ENCODE results near the gene DAP3.
"Not testable (repeated sequence)": the region's sequence is repeated elsewhere in the genome, so short reads cannot be mapped to it uniquely, and the experiment has no call there.

The DAP3 gene

GRCh38 chr1:155698382-155699038 is 9.6 kb downstream of the DAP3 start:
- TF ChIP-seq, protein P1, sequence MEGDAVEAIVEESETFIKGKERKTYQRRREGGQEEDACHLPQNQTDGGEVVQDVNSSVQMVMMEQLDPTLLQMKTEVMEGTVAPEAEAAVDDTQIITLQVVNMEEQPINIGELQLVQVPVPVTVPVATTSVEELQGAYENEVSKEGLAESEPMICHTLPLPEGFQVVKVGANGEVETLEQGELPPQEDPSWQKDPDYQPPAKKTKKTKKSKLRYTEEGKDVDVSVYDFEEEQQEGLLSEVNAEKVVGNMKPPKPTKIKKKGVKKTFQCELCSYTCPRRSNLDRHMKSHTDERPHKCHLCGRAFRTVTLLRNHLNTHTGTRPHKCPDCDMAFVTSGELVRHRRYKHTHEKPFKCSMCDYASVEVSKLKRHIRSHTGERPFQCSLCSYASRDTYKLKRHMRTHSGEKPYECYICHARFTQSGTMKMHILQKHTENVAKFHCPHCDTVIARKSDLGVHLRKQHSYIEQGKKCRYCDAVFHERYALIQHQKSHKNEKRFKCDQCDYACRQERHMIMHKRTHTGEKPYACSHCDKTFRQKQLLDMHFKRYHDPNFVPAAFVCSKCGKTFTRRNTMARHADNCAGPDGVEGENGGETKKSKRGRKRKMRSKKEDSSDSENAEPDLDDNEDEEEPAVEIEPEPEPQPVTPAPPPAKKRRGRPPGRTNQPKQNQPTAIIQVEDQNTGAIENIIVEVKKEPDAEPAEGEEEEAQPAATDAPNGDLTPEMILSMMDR (IDR thresholded peaks at IDR 0.05), result no peak
- Histone ChIP-seq H3K27me3 (ENCODE audit: control insufficient read depth, insufficient read depth, low read length) (no peaks in the 10 kb centered on the region), H3K9ac (no peak overlapping the region), H3K4me2 (ENCODE audit: low read length) (no peak overlapping the region), H2AFZ (no peak overlapping the region), H3K4me3 (ENCODE audit: low read depth, low read length) (no peak overlapping the region), H3K4me1 (peaks cover 2% of the 10 kb centered on the region), H3K79me2 (peaks cover 15% of the 10 kb centered on the region), H3K36me3 (ENCODE audit: control insufficient read depth, insufficient read depth, low read length) (no peaks in the 10 kb centered on the region), H3K9me3 (ENCODE audit: control insufficient read depth, low read length) (no peaks in the 10 kb centered on the region), H3K27ac (no peak overlapping the region)

GRCh38 chr1:155699062-155699461 is 10.2 kb downstream of the DAP3 start:
- H2AFZ ChIP-seq; H3K9me3 ChIP-seq (ENCODE audit: control insufficient read depth, low read length); H3K36me3 ChIP-seq (ENCODE audit: control insufficient read depth, insufficient read depth, low read length); H3K4me3 ChIP-seq (ENCODE audit: low read depth, low read length); H3K27ac ChIP-seq; H3K27me3 ChIP-seq (ENCODE audit: control insufficient read depth, insufficient read depth, low read length); H3K9ac ChIP-seq; H3K4me2 ChIP-seq (ENCODE audit: low read length); H3K4me1 ChIP-seq: not testable (repeated sequence)
- peaks cover 15% of the 10 kb centered on the region for H3K79me2 ChIP-seq

GRCh38 chr1:155701675-155702074 is 12.8 kb downstream of the DAP3 start:
- H3K79me2 ChIP-seq, result peaks cover 19% of the 10 kb centered on the region
- H3K36me3 ChIP-seq (ENCODE audit: control insufficient read depth, insufficient read depth, low read length); H3K9ac ChIP-seq; H3K27ac ChIP-seq; H3K4me2 ChIP-seq (ENCODE audit: low read length); H3K4me1 ChIP-seq; H2AFZ ChIP-seq; H3K9me3 ChIP-seq (ENCODE audit: control insufficient read depth, low read length); H3K27me3 ChIP-seq (ENCODE audit: control insufficient read depth, insufficient read depth, low read length); H3K4me3 ChIP-seq (ENCODE audit: low read depth, low read length): not testable (repeated sequence)

DNA sequence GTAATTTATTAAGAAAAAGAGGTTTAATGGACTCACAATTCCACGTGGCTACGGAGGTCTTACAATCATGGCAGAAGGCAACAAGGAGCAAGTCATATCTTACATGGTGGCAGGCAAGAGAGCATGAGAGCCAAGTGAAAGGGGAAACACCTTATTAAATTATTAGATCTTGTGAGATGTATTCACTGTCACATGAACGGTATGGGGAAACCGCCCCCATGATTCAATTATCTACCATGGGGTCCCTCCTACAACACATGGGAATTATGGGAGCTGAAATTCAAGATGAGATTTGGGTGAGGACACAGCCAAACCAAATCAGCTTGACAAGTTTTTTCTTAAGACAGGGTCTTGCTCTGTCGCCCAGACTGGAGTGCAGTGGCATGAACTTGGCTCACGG is 14.3 kb downstream of the DAP3 start:
- Histone ChIP-seq H3K27me3 (ENCODE audit: control insufficient read depth, insufficient read depth, low read length) (no peaks in the 10 kb centered on the region), H3K4me1 (no peaks in the 10 kb centered on the region), H3K4me2 (ENCODE audit: low read length) (no peak overlapping the region), H3K9me3 (ENCODE audit: control insufficient read depth, low read length) (no peaks in the 10 kb centered on the region), H2AFZ (no peak overlapping the region), H3K36me3 (ENCODE audit: control insufficient read depth, insufficient read depth, low read length) (no peaks in the 10 kb centered on the region), H3K79me2 (peaks cover 15% of the 10 kb centered on the region), H3K4me3 (ENCODE audit: low read depth, low read length) (no peak overlapping the region), H3K27ac (no peak overlapping the region), H3K9ac (no peak overlapping the region)
- TF ChIP-seq, protein P1 (IDR thresholded peaks at IDR 0.05), result no peak

DNA sequence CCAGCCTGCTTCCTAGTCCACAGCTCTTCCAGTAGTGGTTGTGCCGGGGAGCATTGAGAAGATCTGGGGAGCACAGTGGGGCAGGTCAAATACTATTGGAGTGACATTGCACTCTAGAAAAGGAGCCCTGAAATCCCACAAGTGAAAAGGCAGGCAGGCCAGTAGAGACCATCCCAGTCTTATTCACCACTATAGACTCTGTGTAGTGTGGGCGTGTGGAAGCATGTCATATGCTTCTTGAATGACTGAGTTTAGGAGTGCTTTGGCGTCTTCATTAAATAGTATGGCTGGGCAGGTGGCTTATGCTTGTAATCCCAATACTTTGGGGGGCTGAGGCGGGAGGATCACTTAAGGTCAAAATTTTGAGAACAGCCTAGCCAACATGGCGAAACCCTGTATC is 15.5 kb downstream of the DAP3 start:
- H3K27me3 ChIP-seq (ENCODE audit: control insufficient read depth, insufficient read depth, low read length), result not testable (repeated sequence)

DNA sequence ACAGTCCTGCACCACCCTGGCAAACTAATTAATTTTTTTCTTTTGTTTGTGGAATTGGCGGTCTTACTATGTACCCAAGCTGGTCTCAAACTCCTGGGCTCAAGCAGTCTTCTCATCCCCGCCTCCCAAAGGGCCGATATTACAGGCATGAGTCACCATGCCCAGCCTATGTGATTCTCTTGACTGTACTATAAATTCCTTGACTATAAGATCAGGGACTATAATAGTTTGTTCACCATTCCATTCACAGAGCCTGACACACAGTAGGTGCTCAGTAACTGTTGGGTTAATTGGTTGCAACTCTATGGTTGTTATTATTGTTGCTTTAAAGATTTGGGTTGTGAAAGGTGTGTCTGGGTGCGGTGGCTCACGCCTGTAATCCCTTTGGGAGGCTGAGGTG is 17.2 kb downstream of the DAP3 start:
- no peak overlapping the region for H2AFZ ChIP-seq

More for the DNA sequence above, 15.5 kb downstream of the DAP3 start:
- H3K79me2 ChIP-seq, result peaks cover 11% of the 10 kb centered on the region
- not testable (repeated sequence) for H3K4me2 ChIP-seq (ENCODE audit: low read length); H2AFZ ChIP-seq; H3K4me1 ChIP-seq; H3K9me3 ChIP-seq (ENCODE audit: control insufficient read depth, low read length); H3K9ac ChIP-seq; H3K36me3 ChIP-seq (ENCODE audit: control insufficient read depth, insufficient read depth, low read length); H3K4me3 ChIP-seq (ENCODE audit: low read depth, low read length); H3K27ac ChIP-seq

More for the DNA sequence above, 17.2 kb downstream of the DAP3 start:
- Histone ChIP-seq H3K4me2 (ENCODE audit: low read length) (no peak overlapping the region), H3K36me3 (ENCODE audit: control insufficient read depth, insufficient read depth, low read length) (no peaks in the 10 kb centered on the region), H3K4me1 (no peaks in the 10 kb centered on the region), H3K9ac (no peak overlapping the region), H3K9me3 (ENCODE audit: control insufficient read depth, low read length) (no peaks in the 10 kb centered on the region), H3K4me3 (ENCODE audit: low read depth, low read length) (no peak overlapping the region), H3K27ac (no peak overlapping the region), H3K79me2 (peaks cover 4% of the 10 kb centered on the region), H3K27me3 (ENCODE audit: control insufficient read depth, insufficient read depth, low read length) (no peaks in the 10 kb centered on the region)
- TF ChIP-seq, protein P1 (IDR thresholded peaks at IDR 0.05), result no peak

Data from parathyroid adenoma (tissue), 2 donors.